K562 (cell line): Measurements from ENCODE around the gene ASZ1. TPM values are rescaled to one million over a fixed set of nuclear protein-coding genes. Genes with fewer than 3 reads are reported as not detected.

Experiments used
- AFF4 ChIP-seq: sonication (generic); formaldehyde crosslinking; IDR thresholded peaks from 2 replicates; pipeline ENCODE4 v1.8.0; 2023; ENCODE audit warnings: mild to moderate bottlenecking, missing genetic modification reagents
- ATF1 ChIP-seq, 2 experiments: fragments of 450-650 bp in 1 of 2; IDR thresholded peaks; 2 replicates each; pipeline ENCODE4 v1.6.1; 2016; ENCODE audit warnings: missing compliant biosample characterization in 1 of 2, missing genetic modification characterization in 1 of 2
- BRD9 ChIP-seq: fragments of 450-650 bp; IDR thresholded peaks from 2 replicates; pipeline ENCODE4 v1.6.1; 2018; ENCODE audit warnings: low read depth; ENCODE audit not compliant: partially characterized antibody
- CXXC5 ChIP-seq: fragments of 250-450 bp; sonication (Bioruptor Pico); IDR thresholded peaks from 2 replicates; pipeline ENCODE4 v1.8.0; 2022; ENCODE audit warnings: inconsistent platforms, mild to moderate bottlenecking, moderate library complexity
- ETV1 ChIP-seq: fragments of 450-650 bp; conservative IDR thresholded peaks from 2 replicates; pipeline ENCODE4 v1.6.1; 2016; ENCODE audit warnings: missing genetic modification characterization, control low read depth, low read depth, missing compliant biosample characterization
- GABPB2 ChIP-seq: fragments of 250-450 bp; sonication (Bioruptor Pico); conservative IDR thresholded peaks from 2 replicates; pipeline ENCODE4 v1.5.1; 2021; ENCODE audit warnings: mild to moderate bottlenecking
- ILK ChIP-seq: fragments of 450-650 bp; IDR thresholded peaks from 2 replicates; pipeline ENCODE4 v1.6.1; 2016; ENCODE audit warnings: missing genetic modification characterization, low read depth, mild to moderate bottlenecking, missing compliant biosample characterization, moderate library complexity, borderline replicate concordance
- LCOR ChIP-seq: sonication (generic); formaldehyde crosslinking; IDR thresholded peaks from 2 replicates; pipeline ENCODE4 v1.8.0; 2022; ENCODE audit warnings: mild to moderate bottlenecking, missing genetic modification reagents
- NCOA4 ChIP-seq: fragments of 450-650 bp; IDR thresholded peaks from 2 replicates; pipeline ENCODE4 v1.6.1; 2018; ENCODE audit warnings: mild to moderate bottlenecking; ENCODE audit not compliant: partially characterized antibody
- NFXL1 ChIP-seq: fragments of 450-650 bp; formaldehyde crosslinking; IDR thresholded peaks from 2 replicates; pipeline ENCODE4 v1.4.0; 2021; ENCODE audit warnings: mild to moderate bottlenecking
- RBBP5 ChIP-seq: fragments of 200-600 bp; sonication (generic); IDR thresholded peaks from 2 replicates; pipeline ENCODE4 v1.6.1; 2012; ENCODE audit warnings: borderline replicate concordance, mild to moderate bottlenecking, low read length, control low read depth, inconsistent platforms; ENCODE audit not compliant: insufficient read depth, poor library complexity, severe bottlenecking
- SNRNP70 ChIP-seq: fragments of 200-400 bp; formaldehyde crosslinking; optimal IDR thresholded peaks from 2 replicates; pipeline ENCODE3; 2017; ENCODE audit warnings: low read depth, low read length
- TEAD1 ChIP-seq, 2 experiments: fragments of 450-650 bp in 1 of 2; sonication (generic) in 1 of 2; formaldehyde crosslinking; IDR thresholded peaks; 2 replicates each; pipeline versions ENCODE4 v1.4.0 to v1.8.0; 2020 to 2022; ENCODE audit warnings: mild to moderate bottlenecking in 2 of 2, missing genetic modification reagents in 1 of 2
- TSHZ1 ChIP-seq: fragments of 250-450 bp; sonication (Bioruptor Pico); IDR thresholded peaks from 2 replicates; pipeline ENCODE4 v1.4.0; 2020; ENCODE audit warnings: mild to moderate bottlenecking, moderate library complexity
- ZC3H8 ChIP-seq: fragments of 450-650 bp; IDR thresholded peaks from 2 replicates; pipeline ENCODE4 v1.6.1; 2017
- ZNF146 ChIP-seq: IDR thresholded peaks from one replicate; pipeline ENCODE4 v1.6.1; 2018; ENCODE audit warnings: missing compliant biosample characterization; ENCODE audit not compliant: unreplicated experiment
- ZNF324 ChIP-seq: fragments of 250-450 bp; sonication (Bioruptor Pico); IDR thresholded peaks from 2 replicates; pipeline ENCODE4 v1.4.0; 2020; ENCODE audit warnings: mild to moderate bottlenecking
- ZNF384 ChIP-seq: IDR thresholded peaks from 2 replicates; pipeline ENCODE4 v1.6.1; 2012; ENCODE audit warnings: low read depth, low read length, improper control_type of control experiment
- ZNF511 ChIP-seq: sonication (generic); formaldehyde crosslinking; IDR thresholded peaks from 2 replicates; pipeline ENCODE4 v1.8.0; 2022; ENCODE audit warnings: mild to moderate bottlenecking, missing genetic modification reagents
- ZNF589 ChIP-seq: fragments of 200-800 bp; sonication (Bioruptor generic); IDR thresholded peaks from 2 replicates; pipeline ENCODE4 v1.6.1; 2016; ENCODE audit warnings: low read depth, missing genetic modification characterization, missing compliant biosample characterization
- ZNF717 ChIP-seq: fragments of 250-450 bp; sonication (Bioruptor Pico); IDR thresholded peaks from 2 replicates; pipeline ENCODE4 v1.5.0; 2021
- ZNF76 ChIP-seq: fragments of 250-450 bp; sonication (Bioruptor Pico); IDR thresholded peaks from 2 replicates; pipeline ENCODE4 v1.4.0; 2020; ENCODE audit warnings: mild to moderate bottlenecking, moderate library complexity, borderline replicate concordance
- polyA plus RNA-seq, 8 experiments: library from polyadenylated mRNA; depleted of rRNA in 4 of 8; stranded (reverse) in 5 of 8; unstranded in 3 of 8; fragments of >200 nt; fragmentation: Nextera tagmentation in 2 of 8; fragmentation: Illumina TruSeq in 1 of 8; extraction: Ambion mirVana in 2 of 8; extraction: Trizol in 1 of 8; gene quantifications; 2 replicates each; pipeline versions ENCODE4 v1.2.1 to v1.2.3, GENCODE V29; 2011 to 2014; ENCODE audit warnings: inconsistent platforms in 1 of 8, missing spikeins in 1 of 8
- total RNA-seq, 7 experiments: library from RNA; depleted of rRNA in 6 of 7; stranded (reverse); fragments of >200 nt in 6 of 7; fragmentation: Illumina TruSeq in 2 of 7; extraction: Trizol in 2 of 7; gene quantifications; 2 replicates each; pipeline versions ENCODE4 v1.2.1 to v1.2.3, GENCODE V29; 2011 to 2021; ENCODE audit warnings: low replicate concordance in 1 of 7

The ASZ1 gene
- total and polyA plus RNA-seq, 9 of the 15 experiments (the other 6 are each of a cell fraction or from before 2014, with no cell fraction given): not detected

- TF ChIP-seq ZNF76 (CRISPR knock-in tag): no peak
- TF ChIP-seq ZNF146 (CRISPR knock-in tag): no peak
- TF ChIP-seq TEAD1 (CRISPR knock-in tag; IDR thresholded peaks at IDR 0.05): peak in 1 of 2 experiments; percentile 33; a peak in 1 of 4 replicates
- no peak for TF ChIP-seq AFF4 (CRISPR knock-in tag)
- no peak for TF ChIP-seq NCOA4
- TF ChIP-seq GABPB2 (CRISPR knock-in tag): no peak
- TF ChIP-seq ZNF511 (CRISPR knock-in tag): 0 out of 2 replicates have a peak, but pooled peaks have one; percentile 51
- no peak for TF ChIP-seq ATF1 (CRISPR knock-in tag; IDR thresholded peaks at IDR 0.05)
- TF ChIP-seq ATF1 (tag; IDR thresholded peaks at IDR 0.05): no peak
- TF ChIP-seq SNRNP70: no peak
- TF ChIP-seq ZNF384: no peak
- TF ChIP-seq ZNF324 (CRISPR knock-in tag): no peak
- no peak for TF ChIP-seq ZNF717 (CRISPR knock-in tag)
- no peak for TF ChIP-seq TSHZ1 (CRISPR knock-in tag)
- TF ChIP-seq ZNF589 (CRISPR knock-in tag): no peak
- no peak for TF ChIP-seq BRD9
- no peak for TF ChIP-seq ILK
- TF ChIP-seq NFXL1: no peak
- peak; percentile 38; the same call in 1 of the 2 replicates for TF ChIP-seq CXXC5 (CRISPR knock-in tag)
- no peak for TF ChIP-seq ZC3H8
- no peak for TF ChIP-seq ETV1 (tag)
- TF ChIP-seq LCOR (CRISPR knock-in tag): 0 out of 2 replicates have a peak, but pooled peaks have one; percentile 44
- TF ChIP-seq RBBP5: no peak
Observed at GRCh38 chr7:117427258-117427701, at the start of gene ASZ1 (continued).
